ENCODE results near the gene TELO2.

Gene TELO2

GRCh38 chr16:1557576-1557975 is 64.4 kb downstream of the TELO2 start:
- H3K27ac ChIP-seq = no peak overlapping the region
- TF ChIP-seq ZFX (IDR thresholded peaks at IDR 0.05; ENCODE audit: borderline replicate concordance) = no peak
- TF ChIP-seq, protein P1, sequence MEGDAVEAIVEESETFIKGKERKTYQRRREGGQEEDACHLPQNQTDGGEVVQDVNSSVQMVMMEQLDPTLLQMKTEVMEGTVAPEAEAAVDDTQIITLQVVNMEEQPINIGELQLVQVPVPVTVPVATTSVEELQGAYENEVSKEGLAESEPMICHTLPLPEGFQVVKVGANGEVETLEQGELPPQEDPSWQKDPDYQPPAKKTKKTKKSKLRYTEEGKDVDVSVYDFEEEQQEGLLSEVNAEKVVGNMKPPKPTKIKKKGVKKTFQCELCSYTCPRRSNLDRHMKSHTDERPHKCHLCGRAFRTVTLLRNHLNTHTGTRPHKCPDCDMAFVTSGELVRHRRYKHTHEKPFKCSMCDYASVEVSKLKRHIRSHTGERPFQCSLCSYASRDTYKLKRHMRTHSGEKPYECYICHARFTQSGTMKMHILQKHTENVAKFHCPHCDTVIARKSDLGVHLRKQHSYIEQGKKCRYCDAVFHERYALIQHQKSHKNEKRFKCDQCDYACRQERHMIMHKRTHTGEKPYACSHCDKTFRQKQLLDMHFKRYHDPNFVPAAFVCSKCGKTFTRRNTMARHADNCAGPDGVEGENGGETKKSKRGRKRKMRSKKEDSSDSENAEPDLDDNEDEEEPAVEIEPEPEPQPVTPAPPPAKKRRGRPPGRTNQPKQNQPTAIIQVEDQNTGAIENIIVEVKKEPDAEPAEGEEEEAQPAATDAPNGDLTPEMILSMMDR (IDR thresholded peaks at IDR 0.05) = no peak

DNA sequence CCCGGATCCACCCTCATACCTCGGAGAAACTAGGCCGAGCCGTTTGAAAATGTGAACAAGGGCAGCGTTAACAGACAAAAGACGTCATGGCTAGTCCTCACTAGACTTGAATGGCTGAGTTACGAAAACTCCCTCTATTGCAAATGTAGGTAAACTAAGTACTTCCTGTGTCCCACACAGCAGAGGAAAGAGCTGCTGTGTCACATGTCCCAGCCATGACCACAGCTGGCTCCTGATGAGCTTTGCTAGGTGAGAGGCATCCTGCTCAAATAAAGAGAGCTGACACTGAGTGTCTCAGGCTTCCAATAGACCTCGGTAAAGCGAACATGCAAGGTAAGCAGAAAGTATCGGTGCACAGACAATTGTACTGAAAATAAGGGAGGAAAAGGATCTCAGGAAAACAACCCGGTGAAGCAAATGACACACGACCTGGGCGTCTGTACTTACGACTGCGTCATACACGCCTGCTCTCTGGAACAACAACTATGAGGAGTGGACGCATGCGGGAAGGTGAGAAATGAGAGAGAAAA is 66.4 kb downstream of the TELO2 start:
- TF ChIP-seq, protein P1 (IDR thresholded peaks at IDR 0.05) = no peak
- TF ChIP-seq ZFX (IDR thresholded peaks at IDR 0.05; ENCODE audit: borderline replicate concordance) = no peak
- no peak overlapping the region for H3K27ac ChIP-seq
